Measurements from ENCODE around the gene ELMO1.

Gene ELMO1

GRCh38 chr7:36827726-36828703 lies 620.6 kb downstream of the ELMO1 start:
- no peak for TF ChIP-seq CTCF (IDR thresholded peaks at IDR 0.05; ENCODE audit: poor library complexity, severe bottlenecking)
- Histone ChIP-seq H3K27ac (ENCODE audit: poor library complexity, severe bottlenecking) (no peak overlapping the region), H3K36me3 (ENCODE audit: low read depth) (no peaks in the 10 kb centered on the region), H3K27me3 (ENCODE audit: insufficient read depth, poor library complexity, severe bottlenecking) (no peaks in the 10 kb centered on the region), H3K4me3 (ENCODE audit: severe bottlenecking) (no peak overlapping the region), H3K4me1 (ENCODE audit: insufficient read depth, poor library complexity, severe bottlenecking) (no peaks in the 10 kb centered on the region), H3K9me3 (ENCODE audit: severe bottlenecking) (no peaks in the 10 kb centered on the region)
- no peak for DNase-seq (ENCODE audit: low spot score)
- peak; percentile 78 for ATAC-seq (ENCODE audit: low read depth)

GRCh38 chr7:36825501-36825900 lies 623.2 kb downstream of the ELMO1 start:
- DNase-seq (ENCODE audit: low spot score) (no peak), ATAC-seq (ENCODE audit: low read depth) (no peak)
- Histone ChIP-seq H3K27me3 (ENCODE audit: insufficient read depth, poor library complexity, severe bottlenecking) (no peaks in the 10 kb centered on the region), H3K36me3 (ENCODE audit: low read depth) (no peaks in the 10 kb centered on the region), H3K9me3 (ENCODE audit: severe bottlenecking) (no peaks in the 10 kb centered on the region), H3K4me3 (ENCODE audit: severe bottlenecking) (no peak overlapping the region), H3K4me1 (ENCODE audit: insufficient read depth, poor library complexity, severe bottlenecking) (peaks cover 5% of the 10 kb centered on the region), H3K27ac (ENCODE audit: poor library complexity, severe bottlenecking) (no peak overlapping the region)
- TF ChIP-seq CTCF (IDR thresholded peaks at IDR 0.05; ENCODE audit: poor library complexity, severe bottlenecking), result no peak

GRCh38 chr7:36823353-36823752 lies 625.3 kb downstream of the ELMO1 start:
- no peak for ATAC-seq (ENCODE audit: low read depth)
- TF ChIP-seq CTCF (IDR thresholded peaks at IDR 0.05; ENCODE audit: poor library complexity, severe bottlenecking), result no peak
- H3K27me3 ChIP-seq (ENCODE audit: insufficient read depth, poor library complexity, severe bottlenecking), result no peaks in the 10 kb centered on the region
- no peak for DNase-seq (ENCODE audit: low spot score)
- H3K36me3 ChIP-seq (ENCODE audit: low read depth), result no peaks in the 10 kb centered on the region
- no peak overlapping the region for H3K4me3 ChIP-seq (ENCODE audit: severe bottlenecking)
- H3K9me3 ChIP-seq (ENCODE audit: severe bottlenecking), result no peaks in the 10 kb centered on the region
- H3K4me1 ChIP-seq (ENCODE audit: insufficient read depth, poor library complexity, severe bottlenecking), result peaks cover 12% of the 10 kb centered on the region
- H3K27ac ChIP-seq (ENCODE audit: poor library complexity, severe bottlenecking), result no peak overlapping the region

GRCh38 chr7:36821617-36822016 lies 627.0 kb downstream of the ELMO1 start:
- H3K4me3 ChIP-seq (ENCODE audit: severe bottlenecking), result no peak overlapping the region
- H3K27ac ChIP-seq (ENCODE audit: poor library complexity, severe bottlenecking), result peak overlapping the region; percentile 45
- TF ChIP-seq CTCF (IDR thresholded peaks at IDR 0.05; ENCODE audit: poor library complexity, severe bottlenecking), result no peak
- DNase-seq (ENCODE audit: low spot score) (no peak), ATAC-seq (ENCODE audit: low read depth) (no peak)
- no peaks in the 10 kb centered on the region for H3K9me3 ChIP-seq (ENCODE audit: severe bottlenecking)
- no peaks in the 10 kb centered on the region for H3K36me3 ChIP-seq (ENCODE audit: low read depth)
- peaks cover 12% of the 10 kb centered on the region for H3K4me1 ChIP-seq (ENCODE audit: insufficient read depth, poor library complexity, severe bottlenecking)
- no peaks in the 10 kb centered on the region for H3K27me3 ChIP-seq (ENCODE audit: insufficient read depth, poor library complexity, severe bottlenecking)

Measured in RWPE2 (cell line).